CD4-positive, alpha-beta memory T cell (primary cell): ENCODE results near the gene WNT11. TPM values are rescaled to one million over a fixed set of nuclear protein-coding genes. Genes with fewer than 3 reads are reported as not detected.

Experiments used
- CTCF ChIA-PET: fragments of 350-600 bp; sonication (Branson Sonifier 250); formaldehyde crosslinking; loops from one replicate; lab custom pipeline; 2021; ENCODE audit warnings: inconsistent platforms; ENCODE audit not compliant: partially characterized antibody; lab: Charles Lee
- POLR2A ChIA-PET: fragments of 350-600 bp; sonication (Branson Sonifier 250); formaldehyde crosslinking; loops from one replicate; lab custom pipeline; 2021; ENCODE audit not compliant: partially characterized antibody; lab: Charles Lee
- DNase-seq, 5 donors: peaks; one replicate each; pipeline versions ENCODE4 v3.0.0 to v3.0.0-alpha.2; 2020 to 2022; ENCODE audit warnings: mixed read lengths in 1 of 5
- H3K27ac ChIP-seq: one replicate; pipeline ENCODE4 v1.7.0; 2013; ENCODE audit warnings: low read depth, low read length
- H3K27me3 ChIP-seq: 2 replicates; pipeline ENCODE4 v1.7.0; 2013; ENCODE audit warnings: mild to moderate bottlenecking, low read length, moderate library complexity; ENCODE audit not compliant: insufficient read depth
- H3K36me3 ChIP-seq: 2 replicates; pipeline ENCODE4 v1.7.0; 2013; ENCODE audit warnings: mild to moderate bottlenecking, low read length, moderate library complexity; ENCODE audit not compliant: insufficient read depth
- H3K4me1 ChIP-seq: 2 replicates; pipeline ENCODE4 v1.7.0; 2013; ENCODE audit warnings: mild to moderate bottlenecking, low read length, moderate library complexity; ENCODE audit not compliant: insufficient read depth
- H3K4me3 ChIP-seq, 2 donors: one replicate each; pipeline ENCODE4 v1.7.0; 2013; ENCODE audit warnings: low read length in 2 of 2, mild to moderate bottlenecking in 1 of 2
- H3K9me3 ChIP-seq, 2 donors: one replicate each; pipeline ENCODE4 v1.7.0; 2013; ENCODE audit warnings: low read length in 2 of 2, control low read depth in 1 of 2; ENCODE audit not compliant: control insufficient read depth in 1 of 2
- H3K27ac Mint-ChIP-seq, 7 donors: one replicate each; pipeline ENCODE4 v1.8.0; 2020 to 2021; ENCODE audit warnings: mixed read lengths in 7 of 7, mild to moderate bottlenecking in 6 of 7, inconsistent platforms in 3 of 7, moderate library complexity in 3 of 7
- H3K27me3 Mint-ChIP-seq, 2 donors: one replicate each; pipeline ENCODE4 v1.8.0; 2020 to 2021; ENCODE audit warnings: mixed read lengths in 2 of 2
- H3K36me3 Mint-ChIP-seq, 2 donors: one replicate each; pipeline ENCODE4 v1.8.0; 2020 to 2021; ENCODE audit warnings: mixed read lengths in 2 of 2, inconsistent platforms in 1 of 2, mild to moderate bottlenecking in 1 of 2
- H3K4me1 Mint-ChIP-seq, 4 donors: one replicate each; pipeline ENCODE4 v1.8.0; 2020 to 2021; ENCODE audit warnings: mixed read lengths in 4 of 4, mild to moderate bottlenecking in 1 of 4
- H3K4me3 Mint-ChIP-seq, 8 donors: one replicate each; pipeline ENCODE4 v1.8.0; 2020 to 2021; ENCODE audit warnings: mixed read lengths in 8 of 8, mild to moderate bottlenecking in 7 of 8, moderate library complexity in 6 of 8, inconsistent platforms in 3 of 8
- H3K9me3 Mint-ChIP-seq, 8 donors: one replicate each; pipeline ENCODE4 v1.8.0; 2020 to 2021; ENCODE audit warnings: mixed read lengths in 8 of 8, mild to moderate bottlenecking in 5 of 8, inconsistent platforms in 3 of 8, moderate library complexity in 1 of 8
- intact Hi-C: fragments of 100-400 bp; cut with micrococcal nuclease; formaldehyde crosslinking; loops from one replicate; pipeline ENCODE4 v1.15.1; 2023
- polyA plus RNA-seq, 2 donors: library from polyadenylated mRNA; unstranded; fragments of 300-500 nt; fragmentation: Illumina TruSeq; gene quantifications; one replicate each; pipeline ENCODE4 v1.2.3, GENCODE V29; 2021
- total RNA-seq, 2 experiments: library from RNA; stranded (reverse); gene quantifications; one replicate each; pipeline ENCODE4 v1.2.3, GENCODE V29; 2021

The WNT11 gene
- total and polyA plus RNA-seq, 4 experiments from 2014 or later: 0.16 to 0.93 TPM; not detected in 2

DNA sequence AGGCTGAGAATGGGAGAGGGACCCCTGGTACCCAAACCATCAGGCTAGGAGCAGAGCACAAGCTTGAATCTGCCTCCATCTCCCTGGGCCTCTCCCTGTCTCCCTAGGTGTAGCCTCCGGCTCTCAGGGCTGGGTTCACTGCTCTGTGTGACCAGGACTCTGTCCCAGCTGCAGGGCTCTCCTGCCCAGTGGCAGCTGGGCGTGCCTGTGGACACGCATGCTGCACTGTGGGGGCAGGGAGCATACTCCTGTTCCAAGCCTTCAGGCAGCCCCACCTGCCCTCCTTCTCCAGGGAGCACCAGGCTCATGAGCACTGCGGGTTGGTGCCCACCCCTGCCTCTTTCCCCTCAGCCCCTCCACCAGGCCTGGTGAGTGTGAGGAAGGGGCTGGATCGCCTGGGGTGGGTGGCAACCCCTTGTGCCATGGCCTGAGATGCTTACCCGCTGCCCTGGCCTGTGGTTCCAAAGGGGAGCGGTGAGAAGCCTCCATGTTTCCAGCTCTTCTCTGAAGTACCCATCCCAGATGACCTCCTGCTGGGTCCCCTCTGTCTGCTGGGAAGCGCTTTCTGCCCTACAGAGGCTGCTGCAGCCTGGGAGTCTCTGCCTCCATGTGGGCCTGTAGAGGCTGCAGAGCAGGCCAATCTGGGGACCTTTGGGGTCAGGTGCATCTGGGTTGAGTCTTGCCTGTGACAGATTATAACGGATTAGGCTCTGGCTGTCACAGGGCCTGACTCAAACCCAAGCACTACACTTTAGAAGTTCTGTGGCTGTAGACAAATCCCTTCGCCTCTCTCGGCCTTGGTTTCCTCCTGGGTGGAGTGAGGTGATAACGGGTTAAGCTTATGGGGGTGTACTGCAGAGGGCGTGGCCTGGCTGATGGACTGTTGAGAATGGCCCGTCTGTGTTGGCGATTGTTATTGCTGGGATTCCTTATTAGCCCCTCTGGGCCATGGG, 43.7 kb downstream of the WNT11 start:
- H3K36me3 ChIP-seq: no peaks in the 10 kb centered on the region
- intact Hi-C loops: no loop called here
- H3K27ac Mint-ChIP-seq: no peak overlapping the region
- ChIA-PET CTCF (interaction anchor here (1.5 kb wide), 1 partner anchor 10 kb away, joined by 5 read pairs; no protein-coding TSS in a partner anchor), POLR2A (no interaction called here)
- DNase-seq: no peak
- H3K27ac ChIP-seq: no peak overlapping the region
- no peaks in the 10 kb centered on the region for H3K27me3 ChIP-seq
- no peak overlapping the region for H3K4me3 ChIP-seq
- no peaks in the 10 kb centered on the region for H3K4me1 Mint-ChIP-seq
- H3K36me3 Mint-ChIP-seq: no peaks in the 10 kb centered on the region
- H3K9me3 ChIP-seq: no peaks in the 10 kb centered on the region
- no peaks in the 10 kb centered on the region for H3K9me3 Mint-ChIP-seq
- no peaks in the 10 kb centered on the region for H3K4me1 ChIP-seq
- H3K4me3 Mint-ChIP-seq: no peak overlapping the region
- H3K27me3 Mint-ChIP-seq: no peaks in the 10 kb centered on the region

DNA sequence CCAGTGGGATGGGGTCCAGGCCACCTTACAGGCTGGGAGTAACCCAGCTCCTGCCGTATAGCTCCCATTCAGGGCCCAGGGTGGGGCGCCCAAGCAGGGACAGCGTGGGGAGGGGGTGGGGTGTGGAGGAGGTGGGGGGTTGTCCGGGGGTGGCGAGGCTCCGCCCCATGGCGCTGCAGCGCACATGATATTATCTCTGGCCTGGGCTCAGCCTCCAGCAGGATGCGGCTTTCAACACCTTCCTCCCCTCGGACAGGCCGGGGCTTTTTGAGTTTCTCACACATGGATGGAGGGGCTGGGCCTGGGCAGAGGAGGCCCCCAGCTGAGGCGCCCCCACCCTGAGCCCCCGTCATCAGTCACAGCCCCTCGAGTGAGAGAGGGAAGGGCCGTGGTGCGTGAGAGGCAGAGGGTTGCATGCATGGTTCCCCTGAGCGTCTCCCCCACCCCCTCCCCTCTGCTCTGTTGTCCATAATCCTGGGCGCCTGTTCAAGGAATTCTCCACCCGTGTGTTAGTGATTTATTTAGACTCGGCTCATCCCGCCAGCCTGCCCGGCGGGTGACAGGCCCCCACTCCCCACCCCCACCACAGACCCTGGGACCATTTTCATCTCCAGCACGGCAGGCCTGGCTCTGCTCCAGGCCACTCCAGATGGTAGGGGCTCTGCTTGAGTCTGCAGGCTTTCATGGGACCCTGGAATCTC, 44.9 kb downstream of the WNT11 start:
- CTCF ChIA-PET: no interaction called here
- no peak overlapping the region for H3K27ac ChIP-seq

DNA sequence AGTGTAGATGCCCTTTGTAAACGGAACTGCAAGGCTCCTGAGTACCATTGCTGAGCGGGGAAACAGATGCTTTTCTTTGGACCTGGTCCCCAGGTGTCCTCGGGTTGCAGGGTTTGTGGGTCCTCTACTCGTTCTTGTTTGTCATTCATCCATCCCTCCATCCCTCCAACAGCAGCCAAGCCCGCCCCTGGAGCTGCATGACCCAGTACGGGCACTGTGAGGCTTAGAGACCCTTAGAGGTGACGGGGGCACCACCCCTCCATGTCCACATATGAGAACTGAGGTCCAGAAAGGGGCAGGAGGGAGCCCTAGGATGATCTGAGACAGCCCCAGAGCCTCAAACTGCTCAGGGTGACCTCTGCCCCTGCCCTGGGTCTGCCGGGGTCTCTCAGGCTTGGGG, 45.4 kb downstream of the WNT11 start:
- CTCF ChIA-PET: interaction anchor here (0.6 kb wide), 1 partner anchor 9 kb away, joined by 3 read pairs; no protein-coding TSS in a partner anchor

More for the DNA sequence above, 44.9 kb downstream of the WNT11 start:
- H3K36me3 Mint-ChIP-seq: no peaks in the 10 kb centered on the region
- H3K4me3 Mint-ChIP-seq: no peak overlapping the region
- H3K27me3 Mint-ChIP-seq: peaks cover 0 to 2% of the 10 kb centered on the region in 2 donors
- H3K4me1 Mint-ChIP-seq: no peaks in the 10 kb centered on the region
- Histone ChIP-seq H3K36me3 (no peaks in the 10 kb centered on the region), H3K27me3 (no peaks in the 10 kb centered on the region), H3K9me3 (no peaks in the 10 kb centered on the region), H3K4me1 (no peaks in the 10 kb centered on the region), H3K4me3 (no peak overlapping the region)
- intact Hi-C loops: no loop called here
- no peaks in the 10 kb centered on the region for H3K9me3 Mint-ChIP-seq
- POLR2A ChIA-PET: no interaction called here
- H3K27ac Mint-ChIP-seq: no peak overlapping the region
- no peak for DNase-seq

DNA sequence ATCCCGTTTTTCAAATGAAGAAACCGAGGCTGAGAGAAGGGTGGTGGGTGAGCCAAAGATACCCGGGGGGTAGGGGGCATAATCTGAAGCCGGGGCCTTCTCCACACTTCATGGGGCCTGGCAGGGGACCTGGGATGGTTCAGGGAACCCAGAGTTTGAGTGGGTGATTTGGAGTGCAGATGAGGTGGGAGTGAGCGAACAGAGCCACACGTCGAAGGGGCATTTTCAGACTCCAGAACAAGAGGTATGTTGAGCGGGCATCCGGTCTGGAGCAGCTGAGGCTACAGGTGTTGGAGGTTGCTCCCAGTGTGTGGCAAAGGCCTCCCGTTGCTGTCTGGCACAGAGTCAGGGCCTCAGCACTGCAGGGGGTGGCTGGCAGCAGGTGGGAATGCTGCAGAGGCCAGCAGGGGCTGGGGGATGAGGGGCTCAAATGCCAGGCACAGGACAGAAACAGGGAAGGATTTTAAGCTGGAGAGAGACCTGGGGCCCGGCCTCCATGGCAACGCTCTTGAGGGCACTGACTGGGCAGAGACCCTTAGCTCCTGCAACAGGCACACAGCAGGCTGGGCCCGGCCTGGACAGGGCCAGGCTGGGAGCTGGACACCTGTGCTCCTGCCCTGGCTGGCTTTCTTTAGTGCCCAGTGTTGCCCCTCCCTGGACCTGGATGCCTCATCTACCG, 46.2 kb downstream of the WNT11 start:
- no peak overlapping the region for H3K4me3 Mint-ChIP-seq
- H3K4me1 Mint-ChIP-seq: no peaks in the 10 kb centered on the region
- H3K27ac Mint-ChIP-seq: no peak overlapping the region
- Histone ChIP-seq H3K27ac (no peak overlapping the region), H3K4me1 (no peaks in the 10 kb centered on the region), H3K27me3 (no peaks in the 10 kb centered on the region), H3K9me3 (no peaks in the 10 kb centered on the region), H3K36me3 (no peaks in the 10 kb centered on the region), H3K4me3 (no peak overlapping the region)
- POLR2A ChIA-PET: no interaction called here
- no peaks in the 10 kb centered on the region for H3K36me3 Mint-ChIP-seq
- no peak for DNase-seq
- peaks cover 0 to 2% of the 10 kb centered on the region in 2 donors for H3K27me3 Mint-ChIP-seq
- H3K9me3 Mint-ChIP-seq: no peaks in the 10 kb centered on the region
- CTCF ChIA-PET: interaction anchor here (0.6 kb wide), 1 partner anchor 8 kb away, joined by 3 read pairs; no protein-coding TSS in a partner anchor
- intact Hi-C loops: no loop called here

More for the DNA sequence above, 45.4 kb downstream of the WNT11 start:
- Mint-ChIP-seq H3K27ac (peak overlapping the region in 1 of 7 donors; percentile 12), H3K4me1 (no peaks in the 10 kb centered on the region), H3K27me3 (peaks cover 0 to 2% of the 10 kb centered on the region in 2 donors), H3K36me3 (no peaks in the 10 kb centered on the region), H3K9me3 (no peaks in the 10 kb centered on the region), H3K4me3 (no peak overlapping the region)
- no peak for DNase-seq
- Histone ChIP-seq H3K4me1 (no peaks in the 10 kb centered on the region), H3K4me3 (no peak overlapping the region), H3K27ac (no peak overlapping the region), H3K9me3 (no peaks in the 10 kb centered on the region), H3K27me3 (no peaks in the 10 kb centered on the region), H3K36me3 (no peaks in the 10 kb centered on the region)
- intact Hi-C loops: no loop called here
- POLR2A ChIA-PET: no interaction called here

DNA sequence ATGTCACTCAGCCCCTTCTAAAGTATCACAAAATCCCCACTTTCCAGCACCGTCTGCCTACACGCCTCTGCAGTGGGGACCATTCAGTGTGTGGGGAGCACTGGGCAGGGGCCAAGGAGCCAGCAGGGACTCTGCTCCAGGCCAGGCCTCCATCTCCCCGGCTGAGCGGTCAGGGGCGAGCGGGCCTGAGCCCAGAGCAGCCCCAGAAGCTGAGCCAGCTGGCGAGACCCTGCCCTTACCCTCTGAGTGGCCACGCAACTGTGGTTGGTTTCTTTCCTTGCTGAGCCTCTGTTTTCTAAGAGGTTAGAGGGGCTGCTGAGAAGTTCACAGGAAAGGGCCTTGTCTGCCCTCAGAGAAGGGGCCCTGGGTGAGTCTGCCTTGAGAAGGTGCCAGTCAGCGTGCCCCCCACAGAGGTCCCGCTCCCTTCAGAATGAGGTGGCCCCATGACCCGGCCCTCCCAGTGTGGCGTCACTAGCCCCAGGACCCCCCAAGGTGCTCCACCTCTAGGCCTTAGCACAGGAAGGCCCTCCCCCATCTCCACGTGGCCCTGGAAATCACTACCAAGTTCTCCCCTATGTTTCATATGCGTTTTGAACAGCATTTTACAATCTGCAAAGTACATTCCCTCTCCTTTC, 46.9 kb downstream of the WNT11 start:
- Mint-ChIP-seq H3K27me3 (peaks cover 0 to 2% of the 10 kb centered on the region in 2 donors), H3K9me3 (no peaks in the 10 kb centered on the region), H3K4me1 (no peaks in the 10 kb centered on the region), H3K27ac (no peak overlapping the region), H3K4me3 (no peak overlapping the region), H3K36me3 (no peaks in the 10 kb centered on the region)
- CTCF ChIA-PET: no interaction called here
- Histone ChIP-seq H3K4me1 (no peaks in the 10 kb centered on the region), H3K27me3 (no peaks in the 10 kb centered on the region), H3K4me3 (no peak overlapping the region), H3K36me3 (no peaks in the 10 kb centered on the region), H3K27ac (no peak overlapping the region), H3K9me3 (no peaks in the 10 kb centered on the region)
- intact Hi-C loops: no loop called here
- POLR2A ChIA-PET: no interaction called here
- DNase-seq: no peak

DNA sequence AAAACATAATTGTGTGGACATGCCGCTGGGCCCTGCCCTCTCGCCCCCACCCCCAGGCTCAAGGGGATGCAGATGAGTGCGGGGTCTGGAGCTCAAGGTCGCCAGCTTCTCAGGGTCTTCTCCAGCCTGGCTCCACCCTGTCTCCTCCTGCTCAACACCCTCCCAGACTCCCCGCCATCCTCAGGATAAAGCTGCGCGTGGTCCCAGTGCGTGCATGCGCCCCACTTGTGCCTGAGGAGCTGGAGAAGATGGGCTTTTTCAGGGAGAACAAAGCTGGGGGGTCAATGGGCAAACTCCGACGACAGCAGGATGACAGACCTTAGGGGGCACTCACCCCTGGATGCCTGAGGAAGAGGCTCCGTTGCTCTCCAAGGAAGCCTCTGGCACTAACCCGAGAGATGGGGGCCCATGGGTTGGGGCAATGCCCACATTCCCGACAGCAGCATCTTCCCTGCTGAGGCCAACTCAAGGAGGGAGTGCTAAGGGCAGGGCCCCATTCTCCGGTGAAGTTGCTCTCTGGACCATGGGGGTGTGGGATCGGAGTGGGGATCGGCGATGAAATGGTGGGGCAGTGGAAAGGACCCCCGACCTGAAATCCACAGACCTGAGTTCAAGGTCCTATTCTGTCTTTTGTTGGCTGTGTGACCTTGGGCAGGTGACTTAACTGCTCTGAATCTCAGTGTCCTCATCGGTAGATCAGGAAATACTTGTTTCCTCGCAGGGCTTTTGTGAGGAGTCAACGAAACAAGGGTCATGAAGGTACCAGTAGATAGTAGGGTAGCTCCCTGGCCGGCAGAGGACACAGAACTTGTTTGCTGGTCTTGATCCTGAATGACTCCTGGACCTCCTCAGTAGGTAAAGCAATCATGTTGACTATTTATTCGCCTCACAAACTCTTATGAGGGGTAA, 47.7 kb downstream of the WNT11 start:
- CTCF ChIA-PET: interaction anchor here (1.1 kb wide), 1 partner anchor 261 kb away, joined by 5 read pairs; no protein-coding TSS in a partner anchor

More for the DNA sequence above, 47.7 kb downstream of the WNT11 start:
- Mint-ChIP-seq H3K4me3 (no peak overlapping the region), H3K9me3 (no peaks in the 10 kb centered on the region), H3K36me3 (no peaks in the 10 kb centered on the region), H3K4me1 (peaks cover 0 to 4% (median 2%) of the 10 kb centered on the region in 4 donors), H3K27ac (no peak overlapping the region), H3K27me3 (peaks cover 0 to 2% of the 10 kb centered on the region in 2 donors)
- DNase-seq: no peak
- H3K27ac ChIP-seq: no peak overlapping the region
- no peaks in the 10 kb centered on the region for H3K36me3 ChIP-seq
- no peaks in the 10 kb centered on the region for H3K27me3 ChIP-seq
- H3K4me3 ChIP-seq: no peak overlapping the region
- POLR2A ChIA-PET: no interaction called here
- no peaks in the 10 kb centered on the region for H3K9me3 ChIP-seq
- intact Hi-C loops: no loop called here
- H3K4me1 ChIP-seq: peaks cover 3% of the 10 kb centered on the region
